K562 (cell line): ENCODE results near the gene TOMM70. TPM values are rescaled to one million over a fixed set of nuclear protein-coding genes. Genes with fewer than 3 reads are reported as not detected.
"Not testable (repeated sequence)": the region's sequence is repeated elsewhere in the genome, so short reads cannot be mapped to it uniquely, and the experiment has no call there.

Experiments used
- ATAC-seq: fragments of 200-7000 bp; cut with Tn5 transposase; 3 replicates; pipeline ENCODE4 v1.9.1; 2020; ENCODE audit warnings: moderate library complexity
- BruUV-seq: library from RNA; stranded (reverse); fragments of 400-500 nt; replicated peaks from 2 replicates; lab custom pipeline; 2021; lab: Mats Ljungman, UMichigan
- CTCF ChIA-PET: fragments of 300-600 bp; formaldehyde crosslinking; extraction: SDS; loops from one replicate; lab custom pipeline; 2021; ENCODE audit warnings: low intra/inter-chr PET ratio; lab: Yijun Ruan, JAX
- POLR2A ChIA-PET: fragments of 300-600, 350-650 bp; sonication (Branson Sonifier 250); formaldehyde crosslinking; extraction: SDS; loops from one replicate; lab custom pipeline; 2021; ENCODE audit warnings: antibody characterized with exemption, inconsistent platforms; lab: Yijun Ruan, JAX
- DNase-seq, 4 experiments: peaks; one replicate each; pipeline versions ENCODE4 v3.0.0 to v3.0.0-alpha.2; 2011 to 2018; ENCODE audit warnings: low spot score in 3 of 4, mixed read lengths in 3 of 4; ENCODE audit errors: extremely low read depth in 1 of 4
- FAIRE-seq: peaks from 2 replicates; lab custom pipeline; 2011; peaks lifted over from hg19 to GRCh38; lab: Jason Lieb, UNC
- H2AFZ ChIP-seq: 2 replicates; pipeline ENCODE4 v1.6.0; 2011; ENCODE audit warnings: low read depth, low read length, control low read depth, inconsistent platforms
- H3K27ac ChIP-seq: fragments of 200-600 bp; 3 replicates; pipeline ENCODE4 v1.8.0; 2011; ENCODE audit warnings: low read depth, mild to moderate bottlenecking, control low read depth, inconsistent platforms, low read length, moderate library complexity, mixed read lengths; ENCODE audit errors: extremely low read depth
- H3K27me3 ChIP-seq, 2 experiments: fragments of 300-600 bp in 1 of 2; 2 replicates in 1 of 2; 3 replicates in 1 of 2; pipeline versions ENCODE4 v1.6.0 to v1.8.0; 2011; ENCODE audit warnings: inconsistent platforms in 2 of 2, low read length in 2 of 2, mild to moderate bottlenecking in 1 of 2, mixed read lengths in 1 of 2, moderate library complexity in 1 of 2; ENCODE audit not compliant: control insufficient read depth in 2 of 2, insufficient read depth in 2 of 2
- H3K36me3 ChIP-seq: fragments of 300-600 bp; 3 replicates; pipeline ENCODE4 v1.8.0; 2011; ENCODE audit warnings: mild to moderate bottlenecking, low read length, inconsistent platforms; ENCODE audit not compliant: control insufficient read depth, insufficient read depth
- H3K4me1 ChIP-seq, 2 experiments: fragments of 200-600 bp in 1 of 2; replicated peaks in 1 of 2; 2 replicates in 1 of 2; 3 replicates in 1 of 2; pipeline versions ENCODE4 v1.5.1 to v1.8.0; 2011; ENCODE audit warnings: inconsistent platforms in 2 of 2, low read length in 2 of 2, mild to moderate bottlenecking in 1 of 2, mixed read lengths in 1 of 2, moderate library complexity in 1 of 2; ENCODE audit not compliant: control insufficient read depth in 2 of 2, insufficient read depth in 2 of 2
- H3K4me2 ChIP-seq: 2 replicates; pipeline ENCODE4 v1.6.1; 2011; ENCODE audit warnings: low read length, control low read depth, inconsistent platforms, mixed read lengths; ENCODE audit not compliant: insufficient read depth
- H3K4me3 ChIP-seq: fragments of 200-600 bp; sonication (generic), shearing (Covaris generic); 2 replicates; pipeline ENCODE4 v1.5.1; 2016; ENCODE audit warnings: control low read depth, inconsistent platforms
- H3K79me2 ChIP-seq: fragments of 200-600 bp; 3 replicates; pipeline ENCODE4 v1.8.0; 2011; ENCODE audit warnings: low read length, inconsistent platforms; ENCODE audit not compliant: control insufficient read depth, insufficient read depth
- H3K9ac ChIP-seq, 2 experiments: 2 replicates each; pipeline versions ENCODE4 v1.6.0 to v1.6.1; 2011; ENCODE audit warnings: low read depth in 2 of 2, low read length in 2 of 2, control low read depth in 1 of 2, inconsistent platforms in 1 of 2, mild to moderate bottlenecking in 1 of 2, mixed read lengths in 1 of 2; ENCODE audit not compliant: insufficient read depth in 1 of 2
- H3K9me1 ChIP-seq: one replicate; pipeline ENCODE4 v1.6.0; 2011; ENCODE audit warnings: inconsistent platforms, mild to moderate bottlenecking, low read length, moderate library complexity; ENCODE audit not compliant: control insufficient read depth, insufficient read depth
- H3K9me3 ChIP-seq: replicated peaks from 2 replicates; pipeline ENCODE4 v1.5.1; 2011; ENCODE audit warnings: low read depth, low read length, inconsistent platforms; ENCODE audit not compliant: control insufficient read depth, insufficient read depth
- H4K20me1 ChIP-seq: replicated peaks from 2 replicates; pipeline ENCODE4 v1.6.1; 2011; ENCODE audit warnings: low read length, inconsistent platforms, mixed read lengths; ENCODE audit not compliant: control insufficient read depth, insufficient read depth
- BCOR ChIP-seq: fragments of 450-650 bp; IDR thresholded peaks from 2 replicates; pipeline ENCODE4 v1.6.1; 2016
- CBX3 ChIP-seq, 2 experiments: IDR thresholded peaks; 1 replicate in 1 of 2; 2 replicates in 1 of 2; pipeline ENCODE4 v1.6.1; 2012; ENCODE audit warnings: inconsistent platforms in 2 of 2, low read length in 2 of 2, borderline replicate concordance in 1 of 2, control low read depth in 1 of 2
- KDM1A ChIP-seq, 2 experiments: fragments of 450-650 bp; IDR thresholded peaks; 2 replicates each; pipeline ENCODE4 v1.6.1; 2016; ENCODE audit warnings: mild to moderate bottlenecking in 2 of 2
- NFXL1 ChIP-seq: fragments of 450-650 bp; formaldehyde crosslinking; IDR thresholded peaks from 2 replicates; pipeline ENCODE4 v1.4.0; 2021; ENCODE audit warnings: mild to moderate bottlenecking
- RBM25 ChIP-seq: fragments of 200-400 bp; formaldehyde crosslinking; IDR thresholded peaks from 2 replicates; pipeline ENCODE4 v1.6.1; 2018; ENCODE audit warnings: low read length, low read depth, moderate library complexity; ENCODE audit not compliant: severe bottlenecking
- ZNF146 ChIP-seq: IDR thresholded peaks from one replicate; pipeline ENCODE4 v1.6.1; 2018; ENCODE audit warnings: missing compliant biosample characterization; ENCODE audit not compliant: unreplicated experiment
- WGBS: fragments of 100-300 bp; shearing (Covaris generic); methylation state at CpG from one replicate; pipeline ENCODE4 v1.1.6; 2016; ENCODE audit warnings: low coverage, mixed read lengths; ENCODE audit not compliant: insufficient coverage; ENCODE audit errors: missing lambda C conversion rate; 5-methylcytosine and 5-hydroxymethylcytosine counted together
- in situ Hi-C: fragments of 300-500 bp; cut with MboI; formaldehyde crosslinking; loops from 4 replicates; pipeline ENCODE4 v1.15.0; 2018; ENCODE audit warnings: inconsistent platforms, mixed read lengths
- intact Hi-C: fragments of 100-400 bp; cut with micrococcal nuclease; formaldehyde crosslinking; loops from 2 replicates; pipeline ENCODE4 v1.14.2; 2022
- polyA plus RNA-seq, 8 experiments: library from polyadenylated mRNA; depleted of rRNA in 4 of 8; stranded (reverse) in 5 of 8; unstranded in 3 of 8; fragments of >200 nt; fragmentation: Nextera tagmentation in 2 of 8; fragmentation: Illumina TruSeq in 1 of 8; extraction: Ambion mirVana in 2 of 8; extraction: Trizol in 1 of 8; gene quantifications; 2 replicates each; pipeline versions ENCODE4 v1.2.1 to v1.2.3, GENCODE V29; 2011 to 2014; ENCODE audit warnings: inconsistent platforms in 1 of 8, missing spikeins in 1 of 8
- total RNA-seq, 7 experiments: library from RNA; depleted of rRNA in 6 of 7; stranded (reverse); fragments of >200 nt in 6 of 7; fragmentation: Illumina TruSeq in 2 of 7; extraction: Trizol in 2 of 7; gene quantifications; 2 replicates each; pipeline versions ENCODE4 v1.2.1 to v1.2.3, GENCODE V29; 2011 to 2021; ENCODE audit warnings: low replicate concordance in 1 of 7

The TOMM70 gene
- total and polyA plus RNA-seq, 9 of the 15 experiments (the other 6 are each of a cell fraction or from before 2014, with no cell fraction given) = 17.5 to 75.6 (median 54.9) TPM

DNA sequence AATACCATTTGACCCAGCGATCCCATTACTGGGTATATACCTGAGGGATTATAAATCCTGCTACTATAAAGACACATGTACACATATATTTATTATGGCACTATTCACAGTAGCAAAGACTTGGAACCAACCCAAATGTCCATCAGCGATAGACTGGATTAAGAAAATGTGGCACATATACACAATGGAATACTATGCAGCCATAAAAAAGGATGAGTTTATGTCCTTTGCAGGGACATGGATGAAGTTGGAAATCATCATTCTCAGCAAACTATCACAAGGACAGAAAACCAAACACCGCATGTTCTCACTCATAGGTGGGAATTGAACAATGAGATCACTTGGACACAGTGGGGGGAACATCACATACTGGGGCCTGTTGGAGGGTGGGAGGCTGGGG is 46.2 kb upstream of the TOMM70 start:
- POLR2A ChIA-PET, H3K9ac ChIP-seq, ATAC-seq, CTCF ChIA-PET, H3K9me3 ChIP-seq, H3K4me1 ChIP-seq, H3K9me1 ChIP-seq, H3K79me2 ChIP-seq, H3K36me3 ChIP-seq, H3K27me3 ChIP-seq, FAIRE-seq, H3K4me3 ChIP-seq, intact Hi-C loops, DNase-seq, H3K4me2 ChIP-seq, in situ Hi-C loops, H4K20me1 ChIP-seq, H2AFZ ChIP-seq, H3K27ac ChIP-seq, BruUV-seq: not testable (repeated sequence)
- TF ChIP-seq KDM1A (IDR thresholded peaks at IDR 0.05) (0 out of 4 replicates have a peak, but pooled peaks of 1 of the 2 experiments have one; percentile 16), ZNF146 (CRISPR knock-in tag) (peak; percentile 82), RBM25 (peak; percentile 3), BCOR (0 out of 2 replicates have a peak, but pooled peaks have one; percentile 41)
- 100% methylated on average over 2 of the region's 3 CpGs for WGBS

DNA sequence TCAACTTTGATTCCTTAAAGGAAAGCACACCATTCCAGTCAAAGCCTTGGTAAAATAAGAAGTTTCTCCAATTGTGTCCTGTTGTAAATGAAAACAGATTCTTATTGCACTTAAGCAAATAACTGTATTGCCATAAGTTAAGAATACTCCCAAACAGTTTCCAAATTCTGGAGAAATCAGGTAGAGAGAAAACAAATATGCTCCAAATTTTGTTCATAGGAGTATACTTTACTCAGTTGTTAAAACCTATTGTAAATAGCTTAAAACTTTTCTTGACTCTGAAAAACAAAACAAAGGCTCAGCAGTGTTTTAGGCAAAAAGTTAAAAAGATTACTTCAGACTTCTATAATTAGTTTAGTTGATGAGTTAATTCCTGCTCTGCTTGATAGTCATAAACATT is 42.8 kb upstream of the TOMM70 start:
- H3K9ac ChIP-seq = no peak overlapping the region
- DNase-seq (no peak), FAIRE-seq (no peak), ATAC-seq (no peak)
- H3K27ac ChIP-seq = no peak overlapping the region
- H3K27me3 ChIP-seq = no peaks in the 10 kb centered on the region
- H3K79me2 ChIP-seq = no peaks in the 10 kb centered on the region
- intact Hi-C loops (no loop called here), in situ Hi-C loops (no loop called here)
- no peak overlapping the region for H3K4me2 ChIP-seq
- BruUV-seq = no TSS peak
- TF ChIP-seq CBX3 (IDR thresholded peaks at IDR 0.05; ENCODE audit: borderline replicate concordance in 1 of 2, low read length in 2 of 2) (peak in 1 of 2 experiments; percentile 62; a peak in 1 of 3 replicates), NFXL1 (CRISPR knock-in tag) (no peak)
- no peaks in the 10 kb centered on the region for H3K9me1 ChIP-seq
- no peak overlapping the region for H3K4me3 ChIP-seq
- H3K9me3 ChIP-seq = no peaks in the 10 kb centered on the region; the same call in 1 of the 2 replicates
- H2AFZ ChIP-seq = no peak overlapping the region
- no peaks in the 10 kb centered on the region for H3K4me1 ChIP-seq
- POLR2A ChIA-PET = no interaction called here
- H3K36me3 ChIP-seq = no peaks in the 10 kb centered on the region
- CTCF ChIA-PET = no interaction called here
- H4K20me1 ChIP-seq = no peaks in the 10 kb centered on the region
